Measurements from ENCODE around the gene FAM131B. TPM values are rescaled to one million over a fixed set of nuclear protein-coding genes. Genes with fewer than 3 reads are reported as not detected.

FAM131B gene
- total and polyA plus RNA-seq, 2 of the 8 experiments (the other 6 are each of a cell fraction or from before 2014, with no cell fraction given), result 23.1 to 38.2 TPM

DNA sequence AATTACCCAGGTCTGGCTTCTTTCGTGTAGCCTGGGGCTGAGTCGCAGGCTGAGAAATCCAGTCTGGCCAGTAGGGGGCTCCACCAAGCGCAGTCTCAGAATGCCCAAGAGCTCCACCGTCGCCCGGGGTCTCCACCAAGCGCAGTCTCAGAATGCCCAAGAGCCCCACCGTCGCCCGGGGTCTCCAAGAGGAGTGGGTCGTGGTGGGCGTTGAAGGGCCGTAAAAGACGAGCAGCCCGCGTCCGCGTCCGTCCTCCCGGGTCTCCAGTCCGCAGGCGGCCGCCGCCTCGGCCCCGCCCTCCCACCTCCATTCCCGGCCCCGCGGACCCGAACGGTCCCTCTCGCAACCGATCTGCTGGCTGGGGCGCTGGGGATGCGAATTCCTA lies 17.7 kb upstream of the FAM131B start (continued):
- TF ChIP-seq, protein P1, sequence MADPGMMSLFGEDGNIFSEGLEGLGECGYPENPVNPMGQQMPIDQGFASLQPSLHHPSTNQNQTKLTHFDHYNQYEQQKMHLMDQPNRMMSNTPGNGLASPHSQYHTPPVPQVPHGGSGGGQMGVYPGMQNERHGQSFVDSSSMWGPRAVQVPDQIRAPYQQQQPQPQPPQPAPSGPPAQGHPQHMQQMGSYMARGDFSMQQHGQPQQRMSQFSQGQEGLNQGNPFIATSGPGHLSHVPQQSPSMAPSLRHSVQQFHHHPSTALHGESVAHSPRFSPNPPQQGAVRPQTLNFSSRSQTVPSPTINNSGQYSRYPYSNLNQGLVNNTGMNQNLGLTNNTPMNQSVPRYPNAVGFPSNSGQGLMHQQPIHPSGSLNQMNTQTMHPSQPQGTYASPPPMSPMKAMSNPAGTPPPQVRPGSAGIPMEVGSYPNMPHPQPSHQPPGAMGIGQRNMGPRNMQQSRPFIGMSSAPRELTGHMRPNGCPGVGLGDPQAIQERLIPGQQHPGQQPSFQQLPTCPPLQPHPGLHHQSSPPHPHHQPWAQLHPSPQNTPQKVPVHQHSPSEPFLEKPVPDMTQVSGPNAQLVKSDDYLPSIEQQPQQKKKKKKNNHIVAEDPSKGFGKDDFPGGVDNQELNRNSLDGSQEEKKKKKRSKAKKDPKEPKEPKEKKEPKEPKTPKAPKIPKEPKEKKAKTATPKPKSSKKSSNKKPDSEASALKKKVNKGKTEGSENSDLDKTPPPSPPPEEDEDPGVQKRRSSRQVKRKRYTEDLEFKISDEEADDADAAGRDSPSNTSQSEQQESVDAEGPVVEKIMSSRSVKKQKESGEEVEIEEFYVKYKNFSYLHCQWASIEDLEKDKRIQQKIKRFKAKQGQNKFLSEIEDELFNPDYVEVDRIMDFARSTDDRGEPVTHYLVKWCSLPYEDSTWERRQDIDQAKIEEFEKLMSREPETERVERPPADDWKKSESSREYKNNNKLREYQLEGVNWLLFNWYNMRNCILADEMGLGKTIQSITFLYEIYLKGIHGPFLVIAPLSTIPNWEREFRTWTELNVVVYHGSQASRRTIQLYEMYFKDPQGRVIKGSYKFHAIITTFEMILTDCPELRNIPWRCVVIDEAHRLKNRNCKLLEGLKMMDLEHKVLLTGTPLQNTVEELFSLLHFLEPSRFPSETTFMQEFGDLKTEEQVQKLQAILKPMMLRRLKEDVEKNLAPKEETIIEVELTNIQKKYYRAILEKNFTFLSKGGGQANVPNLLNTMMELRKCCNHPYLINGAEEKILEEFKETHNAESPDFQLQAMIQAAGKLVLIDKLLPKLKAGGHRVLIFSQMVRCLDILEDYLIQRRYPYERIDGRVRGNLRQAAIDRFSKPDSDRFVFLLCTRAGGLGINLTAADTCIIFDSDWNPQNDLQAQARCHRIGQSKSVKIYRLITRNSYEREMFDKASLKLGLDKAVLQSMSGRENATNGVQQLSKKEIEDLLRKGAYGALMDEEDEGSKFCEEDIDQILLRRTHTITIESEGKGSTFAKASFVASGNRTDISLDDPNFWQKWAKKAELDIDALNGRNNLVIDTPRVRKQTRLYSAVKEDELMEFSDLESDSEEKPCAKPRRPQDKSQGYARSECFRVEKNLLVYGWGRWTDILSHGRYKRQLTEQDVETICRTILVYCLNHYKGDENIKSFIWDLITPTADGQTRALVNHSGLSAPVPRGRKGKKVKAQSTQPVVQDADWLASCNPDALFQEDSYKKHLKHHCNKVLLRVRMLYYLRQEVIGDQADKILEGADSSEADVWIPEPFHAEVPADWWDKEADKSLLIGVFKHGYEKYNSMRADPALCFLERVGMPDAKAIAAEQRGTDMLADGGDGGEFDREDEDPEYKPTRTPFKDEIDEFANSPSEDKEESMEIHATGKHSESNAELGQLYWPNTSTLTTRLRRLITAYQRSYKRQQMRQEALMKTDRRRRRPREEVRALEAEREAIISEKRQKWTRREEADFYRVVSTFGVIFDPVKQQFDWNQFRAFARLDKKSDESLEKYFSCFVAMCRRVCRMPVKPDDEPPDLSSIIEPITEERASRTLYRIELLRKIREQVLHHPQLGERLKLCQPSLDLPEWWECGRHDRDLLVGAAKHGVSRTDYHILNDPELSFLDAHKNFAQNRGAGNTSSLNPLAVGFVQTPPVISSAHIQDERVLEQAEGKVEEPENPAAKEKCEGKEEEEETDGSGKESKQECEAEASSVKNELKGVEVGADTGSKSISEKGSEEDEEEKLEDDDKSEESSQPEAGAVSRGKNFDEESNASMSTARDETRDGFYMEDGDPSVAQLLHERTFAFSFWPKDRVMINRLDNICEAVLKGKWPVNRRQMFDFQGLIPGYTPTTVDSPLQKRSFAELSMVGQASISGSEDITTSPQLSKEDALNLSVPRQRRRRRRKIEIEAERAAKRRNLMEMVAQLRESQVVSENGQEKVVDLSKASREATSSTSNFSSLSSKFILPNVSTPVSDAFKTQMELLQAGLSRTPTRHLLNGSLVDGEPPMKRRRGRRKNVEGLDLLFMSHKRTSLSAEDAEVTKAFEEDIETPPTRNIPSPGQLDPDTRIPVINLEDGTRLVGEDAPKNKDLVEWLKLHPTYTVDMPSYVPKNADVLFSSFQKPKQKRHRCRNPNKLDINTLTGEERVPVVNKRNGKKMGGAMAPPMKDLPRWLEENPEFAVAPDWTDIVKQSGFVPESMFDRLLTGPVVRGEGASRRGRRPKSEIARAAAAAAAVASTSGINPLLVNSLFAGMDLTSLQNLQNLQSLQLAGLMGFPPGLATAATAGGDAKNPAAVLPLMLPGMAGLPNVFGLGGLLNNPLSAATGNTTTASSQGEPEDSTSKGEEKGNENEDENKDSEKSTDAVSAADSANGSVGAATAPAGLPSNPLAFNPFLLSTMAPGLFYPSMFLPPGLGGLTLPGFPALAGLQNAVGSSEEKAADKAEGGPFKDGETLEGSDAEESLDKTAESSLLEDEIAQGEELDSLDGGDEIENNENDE (IDR thresholded peaks at IDR 0.05; ENCODE audit: insufficient replicate concordance, low read length), result peak; percentile 31
- no peak for TF ChIP-seq KDM5A (IDR thresholded peaks at IDR 0.05; ENCODE audit: low read length)
- TF ChIP-seq, protein P2, sequence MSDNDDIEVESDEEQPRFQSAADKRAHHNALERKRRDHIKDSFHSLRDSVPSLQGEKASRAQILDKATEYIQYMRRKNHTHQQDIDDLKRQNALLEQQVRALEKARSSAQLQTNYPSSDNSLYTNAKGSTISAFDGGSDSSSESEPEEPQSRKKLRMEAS (IDR thresholded peaks at IDR 0.05), result peak; percentile 18; the same call in 1 of the 2 replicates
